Upper lobe of left lung (tissue), 6 donors: ENCODE measurements around the gene THBS2. TPM values are rescaled to one million over a fixed set of nuclear protein-coding genes. Genes with fewer than 3 reads are reported as not detected.
A peak's percentile ranks its signal among the peaks of the same experiment; 100 is the strongest.

ENCODE experiments used
- ATAC-seq, 2 donors: fragments of 200-7000 bp; cut with Tn5 transposase; one replicate each; pipeline ENCODE4 v1.9.1; 2022; ENCODE audit warnings: mild to moderate bottlenecking in 2 of 2, moderate library complexity in 2 of 2; ENCODE audit not compliant: low FRiP score in 2 of 2
- DNase-seq, 2 donors: peaks; one replicate each; pipeline ENCODE4 v3.0.0-alpha.2; 2019 to 2020
- H3K27ac ChIP-seq, 4 donors: fragments of 200-600 bp; sonication (generic); one replicate each; pipeline ENCODE4 v1.5.1; 2016 to 2019
- H3K27me3 ChIP-seq, 4 donors: fragments of 200-600 bp; sonication (generic); one replicate each; pipeline ENCODE4 v1.5.1; 2017 to 2019
- H3K36me3 ChIP-seq, 4 donors: fragments of 200-600 bp; sonication (generic); one replicate each; pipeline ENCODE4 v1.5.1; 2016 to 2019
- H3K4me1 ChIP-seq, 4 donors: fragments of 200-600 bp; sonication (generic); one replicate each; pipeline ENCODE4 v1.5.1; 2018 to 2019
- H3K4me3 ChIP-seq, 4 donors: fragments of 200-600 bp; sonication (generic); one replicate each; pipeline ENCODE4 v1.5.1; 2017 to 2019; ENCODE audit warnings: mild to moderate bottlenecking in 2 of 4, moderate library complexity in 1 of 4
- H3K9me3 ChIP-seq, 4 donors: fragments of 200-600 bp; sonication (generic); one replicate each; pipeline ENCODE4 v1.5.1; 2018 to 2019
- EP300 ChIP-seq, 4 donors: sonication (generic); formaldehyde crosslinking; IDR thresholded peaks; one replicate each; pipeline ENCODE4 v1.5.1; 2017; ENCODE audit warnings: antibody characterized with exemption in 4 of 4, control low read depth in 2 of 4
- POLR2A ChIP-seq, 4 donors: fragments of 450-650 bp; IDR thresholded peaks; one replicate each; pipeline ENCODE4 v1.5.1; 2016 to 2017; ENCODE audit warnings: antibody characterized with exemption in 4 of 4, mild to moderate bottlenecking in 2 of 4
- POLR2AphosphoS5 ChIP-seq, 2 donors: sonication (generic); formaldehyde crosslinking; IDR thresholded peaks; one replicate each; pipeline ENCODE4 v1.5.1; 2017; ENCODE audit warnings: antibody characterized with exemption in 2 of 2
- WGBS, 2 donors: methylation state at CpG; one replicate each; pipeline ENCODE4 v1.1.5; 2017 to 2018; 5-methylcytosine and 5-hydroxymethylcytosine counted together
- total RNA-seq, 6 donors: library from RNA; depleted of rRNA in 4 of 6; stranded (reverse); fragments of >200 nt in 4 of 6; gene quantifications; one replicate each; pipeline versions ENCODE4 v1.1.0 to v1.2.1, GENCODE V29; 2016 to 2021
- TF ChIP-seq, protein P1 (sequence below), 6 experiments: fragments of 450-650 bp in 4 of 6; fragments of 200-600 bp in 2 of 6; sonication (generic) in 2 of 6; IDR thresholded peaks; one replicate each; pipeline ENCODE4 v1.5.1; 2016 to 2019; ENCODE audit warnings: antibody characterized with exemption in 6 of 6
- donor health status: DM: no; HTN: no; CAD: no; lungs with moderate emphysema.
- donor health status: DM: no; HTN: yes; CAD: no; lungs with severe emphysema.

Gene THBS2
- total RNA-seq, 6 donors from 2014 or later = 5.3 to 43.2 (median 17.3) TPM

GRCh38 chr6:169234634-169235033 lies 19.0 kb downstream of the THBS2 start:
- ATAC-seq (no peak), DNase-seq (peak in 1 of 2 donors; percentile 66)
- Histone ChIP-seq H3K27me3 (no peaks in the 10 kb centered on the region), H3K27ac (no peak overlapping the region), H3K4me1 (no peaks in the 10 kb centered on the region), H3K4me3 (no peak overlapping the region), H3K36me3 (no peaks in the 10 kb centered on the region), H3K9me3 (no peaks in the 10 kb centered on the region)
- 91 to 92% methylated on average over 18 of the region's 18 CpGs for WGBS, 2 donors
- TF ChIP-seq EP300 (IDR thresholded peaks at IDR 0.05) (no peak), POLR2AphosphoS5 (IDR thresholded peaks at IDR 0.05) (no peak), POLR2A (IDR thresholded peaks at IDR 0.05) (no peak)
- TF ChIP-seq, protein P1, sequence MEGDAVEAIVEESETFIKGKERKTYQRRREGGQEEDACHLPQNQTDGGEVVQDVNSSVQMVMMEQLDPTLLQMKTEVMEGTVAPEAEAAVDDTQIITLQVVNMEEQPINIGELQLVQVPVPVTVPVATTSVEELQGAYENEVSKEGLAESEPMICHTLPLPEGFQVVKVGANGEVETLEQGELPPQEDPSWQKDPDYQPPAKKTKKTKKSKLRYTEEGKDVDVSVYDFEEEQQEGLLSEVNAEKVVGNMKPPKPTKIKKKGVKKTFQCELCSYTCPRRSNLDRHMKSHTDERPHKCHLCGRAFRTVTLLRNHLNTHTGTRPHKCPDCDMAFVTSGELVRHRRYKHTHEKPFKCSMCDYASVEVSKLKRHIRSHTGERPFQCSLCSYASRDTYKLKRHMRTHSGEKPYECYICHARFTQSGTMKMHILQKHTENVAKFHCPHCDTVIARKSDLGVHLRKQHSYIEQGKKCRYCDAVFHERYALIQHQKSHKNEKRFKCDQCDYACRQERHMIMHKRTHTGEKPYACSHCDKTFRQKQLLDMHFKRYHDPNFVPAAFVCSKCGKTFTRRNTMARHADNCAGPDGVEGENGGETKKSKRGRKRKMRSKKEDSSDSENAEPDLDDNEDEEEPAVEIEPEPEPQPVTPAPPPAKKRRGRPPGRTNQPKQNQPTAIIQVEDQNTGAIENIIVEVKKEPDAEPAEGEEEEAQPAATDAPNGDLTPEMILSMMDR (IDR thresholded peaks at IDR 0.05) = no peak

DNA sequence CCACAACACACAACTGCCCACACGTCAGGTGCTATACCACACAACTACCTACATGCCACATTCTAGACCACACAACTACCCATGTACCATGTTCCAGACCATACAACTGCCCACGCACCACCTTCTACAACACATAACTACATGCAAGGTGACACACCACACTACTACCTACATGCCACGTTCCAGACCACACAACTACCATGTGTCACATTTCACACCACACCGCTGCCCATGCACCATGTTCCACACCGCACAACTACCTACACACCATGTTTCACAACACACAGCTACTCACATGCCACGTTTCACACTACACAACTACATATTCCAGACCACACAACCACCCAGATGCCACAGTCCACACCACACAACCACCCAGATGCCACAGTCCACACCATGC lies 19.8 kb downstream of the THBS2 start:
- WGBS, 2 donors = 92 to 93% methylated on average over 6 of the region's 6 CpGs
- no peaks in the 10 kb centered on the region for H3K27me3 ChIP-seq
- no peak for DNase-seq
- no peak overlapping the region for H3K4me3 ChIP-seq
- no peak for ATAC-seq
- H3K4me1 ChIP-seq = no peaks in the 10 kb centered on the region
- H3K36me3 ChIP-seq = no peaks in the 10 kb centered on the region
- H3K9me3 ChIP-seq = no peaks in the 10 kb centered on the region
- no peak overlapping the region for H3K27ac ChIP-seq
- TF ChIP-seq, protein P1 (IDR thresholded peaks at IDR 0.05) = no peak
- TF ChIP-seq POLR2AphosphoS5 (IDR thresholded peaks at IDR 0.05) (no peak), POLR2A (IDR thresholded peaks at IDR 0.05) (no peak), EP300 (IDR thresholded peaks at IDR 0.05) (no peak)

GRCh38 chr6:169233181-169233580 lies 20.5 kb downstream of the THBS2 start:
- H3K27me3 ChIP-seq = no peaks in the 10 kb centered on the region
- 92 to 97% methylated on average over 13 of the region's 13 CpGs for WGBS, 2 donors
- no peak overlapping the region for H3K27ac ChIP-seq
- no peaks in the 10 kb centered on the region for H3K9me3 ChIP-seq
- DNase-seq (no peak), ATAC-seq (no peak)
- TF ChIP-seq, protein P1 (IDR thresholded peaks at IDR 0.05) = no peak
- no peak for TF ChIP-seq EP300 (IDR thresholded peaks at IDR 0.05)
- TF ChIP-seq POLR2A (IDR thresholded peaks at IDR 0.05) = no peak
- no peak for TF ChIP-seq POLR2AphosphoS5 (IDR thresholded peaks at IDR 0.05)
- H3K4me3 ChIP-seq = no peak overlapping the region
- no peaks in the 10 kb centered on the region for H3K36me3 ChIP-seq
- no peaks in the 10 kb centered on the region for H3K4me1 ChIP-seq

DNA sequence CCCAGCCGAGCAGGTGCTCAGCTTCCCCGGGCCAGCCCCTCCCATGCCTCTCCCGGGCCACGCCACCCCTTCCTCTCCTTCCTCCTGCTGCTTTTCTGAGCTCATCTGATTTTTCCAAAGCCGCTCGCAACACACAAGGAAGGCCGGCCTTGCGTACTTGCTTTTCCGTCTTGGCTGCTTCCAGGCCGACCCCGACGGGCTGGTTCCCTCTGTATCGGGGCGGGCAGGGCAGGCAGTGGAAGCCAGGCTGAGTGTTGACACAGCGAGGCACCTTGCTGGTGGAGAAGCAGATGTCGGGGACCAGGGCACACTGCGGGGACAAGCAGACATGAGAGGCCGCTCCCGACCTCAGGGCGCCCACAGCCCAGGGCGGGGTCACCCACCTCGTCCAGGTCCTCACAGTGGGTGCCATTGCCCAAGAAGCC lies 21.1 kb downstream of the THBS2 start:
- TF ChIP-seq, protein P1 (IDR thresholded peaks at IDR 0.05) = no peak
- TF ChIP-seq EP300 (IDR thresholded peaks at IDR 0.05) (no peak), POLR2A (IDR thresholded peaks at IDR 0.05) (no peak), POLR2AphosphoS5 (IDR thresholded peaks at IDR 0.05) (no peak)
- Histone ChIP-seq H3K4me3 (no peak overlapping the region), H3K9me3 (no peaks in the 10 kb centered on the region), H3K36me3 (no peaks in the 10 kb centered on the region), H3K27me3 (no peaks in the 10 kb centered on the region), H3K4me1 (no peaks in the 10 kb centered on the region), H3K27ac (no peak overlapping the region)
- DNase-seq (peak in 1 of 2 donors; percentile 71), ATAC-seq (no peak)
- 90 to 92% methylated on average over 14 to 20 of the region's 22 CpGs for WGBS, 2 donors

DNA sequence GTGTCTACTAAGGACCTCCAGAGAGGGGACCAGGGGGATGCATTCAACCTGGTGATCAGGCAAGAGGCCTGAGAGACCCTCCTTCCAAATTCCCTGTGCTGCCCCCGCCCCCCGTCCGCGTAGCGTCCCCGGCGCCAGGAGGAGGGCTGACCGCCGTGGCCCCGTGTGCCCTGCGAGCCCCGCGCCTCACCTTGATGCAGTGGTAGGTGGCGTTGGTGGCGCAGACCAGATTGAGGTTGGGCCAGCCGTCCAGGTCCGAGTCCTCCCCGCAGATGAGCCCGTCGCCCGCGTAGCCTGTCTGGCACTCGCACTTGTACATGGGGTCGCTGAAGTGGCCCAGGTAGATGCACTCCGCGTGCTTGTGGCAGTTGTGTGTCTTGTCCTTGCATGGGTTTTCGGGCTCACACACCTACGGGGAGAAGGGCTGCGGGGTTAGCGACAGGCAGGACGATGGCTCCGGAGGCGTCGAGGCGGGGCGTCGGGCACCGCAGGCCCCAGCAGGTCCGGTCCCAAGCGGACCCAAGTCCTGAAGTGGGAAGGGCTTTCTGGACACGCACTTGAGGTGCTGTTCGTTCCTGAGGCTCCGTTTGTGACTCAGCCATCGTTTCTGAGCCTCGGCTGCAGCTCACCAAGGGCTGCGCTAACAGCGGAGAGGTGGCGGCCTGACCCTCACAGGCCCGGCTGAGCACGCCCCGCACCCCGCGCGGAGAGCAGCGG lies 21.7 kb downstream of the THBS2 start:
- WGBS, 2 donors = 95 to 97% methylated on average over 26 to 50 of the region's 55 CpGs
- ATAC-seq (peak in 1 of 2 donors; percentile 13), DNase-seq (peak in 1 of 2 donors; percentile 81)
- Histone ChIP-seq H3K4me1 (no peaks in the 10 kb centered on the region), H3K36me3 (no peaks in the 10 kb centered on the region), H3K27ac (no peak overlapping the region), H3K27me3 (no peaks in the 10 kb centered on the region), H3K9me3 (no peaks in the 10 kb centered on the region), H3K4me3 (no peak overlapping the region)
- TF ChIP-seq POLR2AphosphoS5 (IDR thresholded peaks at IDR 0.05) (no peak), EP300 (IDR thresholded peaks at IDR 0.05) (no peak), POLR2A (IDR thresholded peaks at IDR 0.05) (no peak)
- TF ChIP-seq, protein P1 (IDR thresholded peaks at IDR 0.05) = no peak
